B cell (primary cell): ENCODE data around the gene LRRC8D.

ENCODE experiments used
- CTCF ChIP-seq: fragments of 200-600 bp; IDR thresholded peaks from one replicate; pipeline ENCODE4 v1.8.0; 2022; ENCODE audit warnings: antibody characterized with exemption, mild to moderate bottlenecking
- EZH2 ChIP-seq: IDR thresholded peaks from 2 replicates; pipeline ENCODE4 v1.6.1; 2012; ENCODE audit warnings: borderline replicate concordance, low read depth, mild to moderate bottlenecking, moderate library complexity, low read length; ENCODE audit not compliant: insufficient read depth, poor library complexity, severe bottlenecking

DNA sequence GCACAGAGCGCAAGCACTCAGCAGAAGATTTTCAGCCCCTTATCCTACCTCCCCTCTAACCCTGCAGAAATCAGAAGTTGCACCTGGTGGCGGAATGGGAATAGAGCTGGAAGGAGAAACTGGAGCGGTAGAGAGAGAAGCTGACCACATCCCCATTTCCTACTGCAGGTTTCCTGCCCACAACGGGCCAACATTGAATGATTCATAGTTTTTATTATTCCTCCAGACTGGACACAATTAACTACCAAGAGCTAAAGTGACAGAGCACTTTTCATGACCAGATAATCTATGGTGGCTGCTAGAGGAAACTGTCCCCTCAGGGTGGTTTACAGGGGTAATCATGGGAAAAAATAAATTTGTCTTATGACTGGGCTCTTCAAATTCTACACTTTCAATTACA, 21.3 kb upstream of the LRRC8D start:
- no peak for TF ChIP-seq CTCF
- no peak for TF ChIP-seq EZH2
